ENCODE measurements around the gene PABPN1L. TPM values are rescaled to one million over a fixed set of nuclear protein-coding genes. Genes with fewer than 3 reads are reported as not detected.

PABPN1L gene
- total RNA-seq, 1 donor from 2014 or later, result not detected

Other genes with a start within 250 kb of the PABPN1L start
- gene IL17C, start 228.1 kb downstream of the PABPN1L start, total RNA-seq, result not detected
- 271 TPM for gene CYBA, start 215.6 kb downstream of the PABPN1L start, total RNA-seq
- gene MVD, start 203.6 kb downstream of the PABPN1L start, total RNA-seq, result 126 TPM
- gene SNAI3, start 180.2 kb downstream of the PABPN1L start, total RNA-seq, result 1.9 TPM
- gene RNF166, start 160.3 kb downstream of the PABPN1L start, total RNA-seq, result 28.4 TPM
- 15.0 TPM for gene CTU2, start 160.2 kb downstream of the PABPN1L start, total RNA-seq
- gene PIEZO1, start 81.4 kb downstream of the PABPN1L start, total RNA-seq, result 108 TPM
- gene CDT1, start 62.9 kb downstream of the PABPN1L start, total RNA-seq, result 3.2 TPM
- 104 TPM for gene APRT, start 54.7 kb downstream of the PABPN1L start, total RNA-seq
- 56.1 TPM for gene GALNS, start 9.7 kb downstream of the PABPN1L start, total RNA-seq
- 53.8 TPM for gene TRAPPC2L, start 9.5 kb downstream of the PABPN1L start, total RNA-seq
- gene CBFA2T3, start 110.5 kb upstream of the PABPN1L start, total RNA-seq, result 5.2 TPM
- gene ACSF3, start 227.2 kb upstream of the PABPN1L start, total RNA-seq, result 63.4 TPM